Embryonic facial prominence (tissue), 1 donor: ENCODE measurements around the gene CARS1.

Source experiments
- DNase-seq: peaks from one replicate; pipeline ENCODE4 v3.0.0-alpha.2; 2016; ENCODE audit errors: extremely low spot score

Gene CARS1

DNA sequence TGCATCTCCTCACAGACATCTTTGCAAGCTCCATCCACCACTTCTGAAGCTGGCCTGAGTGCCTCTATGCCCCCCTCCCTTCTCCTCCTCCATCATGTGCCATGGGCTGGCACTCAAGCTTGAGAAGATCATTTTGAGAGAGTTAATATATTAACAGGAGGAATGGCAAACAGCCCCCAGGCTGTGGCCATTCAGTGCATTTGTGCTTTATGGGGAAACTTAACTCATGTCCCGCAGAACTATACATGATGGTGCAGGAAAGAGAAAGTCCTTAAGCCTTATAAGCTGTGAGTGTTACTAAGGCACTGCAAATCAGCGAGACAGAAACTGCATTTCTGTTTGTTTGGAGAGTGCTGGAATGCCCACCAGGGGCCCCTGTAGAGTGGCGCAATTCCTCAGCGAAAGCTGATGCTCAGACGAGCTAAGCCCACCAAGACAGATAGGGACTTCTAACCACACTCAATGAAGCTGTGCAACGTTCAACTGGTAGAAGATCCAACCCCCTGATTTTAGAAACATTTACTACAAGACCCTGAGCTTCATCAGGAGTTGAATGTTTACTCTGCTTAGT, 101.2 kb downstream of the CARS1 start:
- DNase-seq = no peak

DNA sequence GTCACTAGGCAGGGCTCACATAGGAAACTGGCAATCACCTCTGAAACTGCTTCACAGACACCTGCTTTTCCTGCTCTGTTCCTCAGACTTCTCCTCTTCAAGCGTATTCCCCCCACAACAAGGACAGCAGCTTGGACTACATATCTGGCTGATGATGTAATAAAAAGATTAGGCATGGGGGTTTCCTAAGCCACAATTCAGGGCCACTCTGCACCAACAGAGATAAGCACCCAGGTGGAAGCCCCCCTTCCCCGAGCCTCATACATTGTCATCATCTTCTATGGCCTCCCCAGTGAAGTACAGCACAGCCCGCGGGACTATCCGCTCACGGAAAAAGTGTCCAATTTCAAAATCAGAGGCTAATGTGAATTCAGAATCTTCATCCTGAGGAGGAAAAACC, 103.0 kb downstream of the CARS1 start:
- no peak for DNase-seq

DNA sequence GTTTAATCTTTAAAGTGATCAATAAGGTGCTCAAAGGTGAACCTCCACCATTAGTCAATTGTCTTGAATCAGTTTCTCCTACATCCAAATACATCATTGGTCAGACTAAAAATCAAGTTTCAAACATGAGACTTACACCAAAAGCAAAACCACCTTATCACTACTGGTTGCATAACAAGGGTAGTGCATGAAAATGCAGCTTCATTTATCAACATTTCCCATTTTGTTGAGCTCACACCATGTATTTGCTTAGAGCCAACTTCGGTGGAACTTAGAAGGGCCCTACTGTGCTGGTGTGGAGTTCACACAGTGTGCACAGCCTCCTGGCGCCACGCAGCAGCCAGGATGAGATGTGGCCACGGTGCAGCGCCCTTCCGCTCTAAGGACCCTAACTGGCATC, 104.9 kb downstream of the CARS1 start:
- DNase-seq = no peak

- DNase-seq = no peak
These were observed 105.8 kb downstream of the CARS1 start for GRCh38 chr11:2951231-2952110.
